AG04449 (cell line): ENCODE measurements around the gene GRIN2A.

ENCODE experiments used
- CTCF ChIA-PET: fragments of 350-600 bp; formaldehyde crosslinking; extraction: SDS; loops from one replicate; lab custom pipeline; 2021; ENCODE audit warnings: antibody characterized with exemption; lab: Yijun Ruan, JAX
- POLR2A ChIA-PET: fragments of 400-600, 350-600 bp; formaldehyde crosslinking; extraction: SDS; loops from one replicate; lab custom pipeline; 2020; ENCODE audit warnings: antibody characterized with exemption, inconsistent platforms; lab: Yijun Ruan, JAX
- DNase-seq: peaks from one replicate; pipeline ENCODE4 v3.0.0-alpha.2; 2010; ENCODE audit warnings: low read depth, low spot score
- H3K4me3 ChIP-seq: 2 replicates; pipeline ENCODE4 v1.5.1; 2011; ENCODE audit warnings: low read depth, mild to moderate bottlenecking, control low read depth, low read length
- TF ChIP-seq, protein P1 (sequence below): IDR thresholded peaks from one replicate; pipeline ENCODE4 v1.5.1; 2011; ENCODE audit warnings: mild to moderate bottlenecking, moderate library complexity, low read length, control low read depth, inconsistent platforms; ENCODE audit not compliant: insufficient read depth; ENCODE audit errors: missing control alignments

The GRIN2A gene

GRCh38 chr16:10123141-10123540 is 59.1 kb downstream of the GRIN2A start:
- no peak for DNase-seq
- ChIA-PET POLR2A (interaction anchor here (0.6 kb wide), 1 partner anchor 305 kb away, joined by 3 read pairs; no protein-coding TSS in a partner anchor), CTCF (interaction anchor here (0.7 to 2.1 kb wide), 2 partner anchors 13 to 344 kb away, joined by 4 read pairs; no protein-coding TSS in a partner anchor)
- H3K4me3 ChIP-seq: no peak overlapping the region
- TF ChIP-seq, protein P1, sequence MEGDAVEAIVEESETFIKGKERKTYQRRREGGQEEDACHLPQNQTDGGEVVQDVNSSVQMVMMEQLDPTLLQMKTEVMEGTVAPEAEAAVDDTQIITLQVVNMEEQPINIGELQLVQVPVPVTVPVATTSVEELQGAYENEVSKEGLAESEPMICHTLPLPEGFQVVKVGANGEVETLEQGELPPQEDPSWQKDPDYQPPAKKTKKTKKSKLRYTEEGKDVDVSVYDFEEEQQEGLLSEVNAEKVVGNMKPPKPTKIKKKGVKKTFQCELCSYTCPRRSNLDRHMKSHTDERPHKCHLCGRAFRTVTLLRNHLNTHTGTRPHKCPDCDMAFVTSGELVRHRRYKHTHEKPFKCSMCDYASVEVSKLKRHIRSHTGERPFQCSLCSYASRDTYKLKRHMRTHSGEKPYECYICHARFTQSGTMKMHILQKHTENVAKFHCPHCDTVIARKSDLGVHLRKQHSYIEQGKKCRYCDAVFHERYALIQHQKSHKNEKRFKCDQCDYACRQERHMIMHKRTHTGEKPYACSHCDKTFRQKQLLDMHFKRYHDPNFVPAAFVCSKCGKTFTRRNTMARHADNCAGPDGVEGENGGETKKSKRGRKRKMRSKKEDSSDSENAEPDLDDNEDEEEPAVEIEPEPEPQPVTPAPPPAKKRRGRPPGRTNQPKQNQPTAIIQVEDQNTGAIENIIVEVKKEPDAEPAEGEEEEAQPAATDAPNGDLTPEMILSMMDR: no peak

DNA sequence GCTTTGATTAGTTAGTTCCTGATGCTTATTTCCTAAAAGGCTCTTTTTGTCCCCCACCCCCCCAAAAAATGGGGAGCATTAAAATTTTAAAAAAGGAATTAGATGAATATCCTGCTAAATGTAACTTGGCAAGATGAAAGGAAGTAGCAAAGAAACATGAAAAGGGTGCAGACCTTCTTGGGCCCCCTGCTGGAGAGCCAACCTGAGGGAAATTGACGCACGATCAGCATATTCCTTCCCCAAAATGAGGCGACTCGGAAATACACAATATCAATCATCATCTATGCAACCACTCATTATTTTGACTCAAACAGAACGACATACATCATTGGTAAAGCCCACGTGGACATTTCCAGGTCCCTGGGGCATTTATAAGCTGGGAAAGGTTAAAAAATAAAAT is 59.7 kb downstream of the GRIN2A start:
- CTCF ChIA-PET: interaction anchor here (0.9 to 2.1 kb wide), 3 partner anchors 13 to 39 kb away, joined by 3 to 4 read pairs (median 4); no protein-coding TSS in a partner anchor
- DNase-seq: no peak
- TF ChIP-seq, protein P1: peak; percentile 50
- POLR2A ChIA-PET: interaction anchor here (0.6 kb wide), 1 partner anchor 305 kb away, joined by 3 read pairs; no protein-coding TSS in a partner anchor
- H3K4me3 ChIP-seq: no peak overlapping the region

DNA sequence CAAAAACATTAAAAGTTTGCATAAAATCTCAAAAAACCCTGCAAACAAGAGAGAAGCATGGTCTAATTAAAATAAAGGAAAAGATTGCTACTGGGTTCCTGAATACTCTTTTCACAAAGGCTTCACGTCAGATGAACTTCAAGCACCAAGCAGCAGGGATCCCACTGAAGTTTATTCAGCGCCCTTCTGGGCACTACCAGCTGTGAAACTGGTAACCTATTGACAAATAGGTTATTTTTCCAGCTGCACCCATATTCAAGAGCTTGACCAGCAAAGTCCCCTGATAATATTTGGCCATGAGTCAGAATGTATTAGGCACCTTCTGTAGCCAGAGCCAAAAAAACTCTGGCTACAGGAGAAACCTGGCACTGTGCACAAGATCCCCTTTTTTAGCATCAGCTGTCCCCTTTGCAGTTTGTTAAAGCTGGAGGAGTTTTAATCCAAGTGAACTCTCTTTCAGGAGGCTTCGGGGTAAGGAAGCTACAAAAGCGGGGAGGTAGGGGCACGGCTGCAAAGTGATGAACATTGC is 60.3 kb downstream of the GRIN2A start:
- no peak overlapping the region for H3K4me3 ChIP-seq
- ChIA-PET CTCF (interaction anchor here (0.9 to 2.1 kb wide), 3 partner anchors 14 to 39 kb away, joined by 3 to 4 read pairs (median 4); no protein-coding TSS in a partner anchor), POLR2A (no interaction called here)
- DNase-seq: no peak
- TF ChIP-seq, protein P1: no peak

DNA sequence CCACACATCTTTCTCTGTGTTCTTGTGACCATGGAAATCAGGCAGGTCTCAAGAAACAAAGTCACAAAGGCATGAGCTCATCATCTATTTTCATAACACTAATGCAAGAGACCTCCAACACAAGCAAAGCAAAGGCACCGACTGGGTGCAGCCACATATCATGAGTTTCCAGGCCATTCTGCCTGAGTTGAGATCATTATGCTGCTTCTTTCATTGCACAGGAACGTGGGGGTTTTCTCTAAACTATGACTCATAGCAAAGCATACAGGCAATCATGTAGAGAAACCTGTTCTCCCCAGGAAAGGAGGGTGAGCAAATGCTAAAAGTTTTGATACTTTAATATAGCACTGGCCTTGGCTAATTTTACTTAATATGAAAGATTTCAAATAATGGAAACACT is 60.7 kb downstream of the GRIN2A start:
- no peak overlapping the region for H3K4me3 ChIP-seq
- POLR2A ChIA-PET: no interaction called here
- TF ChIP-seq, protein P1: no peak
- DNase-seq: peak; percentile 71
- CTCF ChIA-PET: interaction anchor here (0.9 to 1.5 kb wide), 2 partner anchors 20 to 38 kb away, joined by 3 to 4 read pairs; no protein-coding TSS in a partner anchor

GRCh38 chr16:10120953-10121352 is 61.3 kb downstream of the GRIN2A start:
- DNase-seq: no peak
- CTCF ChIA-PET: no interaction called here
- TF ChIP-seq, protein P1: no peak
- no peak overlapping the region for H3K4me3 ChIP-seq
- POLR2A ChIA-PET: no interaction called here

DNA sequence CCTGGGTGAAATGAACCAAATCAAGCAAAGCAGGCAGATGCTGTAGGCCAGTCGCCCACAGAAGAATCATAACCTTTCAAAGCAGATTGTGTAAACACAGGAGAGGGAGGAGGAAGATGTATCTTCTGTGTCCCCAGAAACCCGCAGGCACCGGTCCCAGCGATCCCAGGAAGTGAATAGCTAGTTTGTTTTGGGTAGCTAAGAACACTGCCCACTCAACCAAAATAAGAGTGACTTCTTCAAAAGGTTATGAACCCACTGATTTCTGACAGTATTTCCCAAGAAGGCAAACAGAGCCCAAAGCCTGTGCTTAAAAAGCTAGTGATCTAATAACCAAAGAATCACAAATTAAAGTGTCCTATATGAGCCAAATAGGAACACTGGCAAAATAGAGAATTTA is 67.8 kb downstream of the GRIN2A start:
- TF ChIP-seq, protein P1: no peak
- DNase-seq: no peak
- POLR2A ChIA-PET: no interaction called here
- no peak overlapping the region for H3K4me3 ChIP-seq
- CTCF ChIA-PET: interaction anchor here (0.6 kb wide), 1 partner anchor 622 kb away, joined by 3 read pairs; no protein-coding TSS in a partner anchor
